Body of pancreas (tissue), 4 donors: Measurements from ENCODE around the gene CNTD1.

Experiments
- POLR2A ChIP-seq, 3 donors: fragments of 450-650 bp; IDR thresholded peaks; one replicate each; pipeline ENCODE4 v1.6.1; 2016; ENCODE audit warnings: antibody characterized with exemption in 3 of 3, mild to moderate bottlenecking in 2 of 3
- TF ChIP-seq, protein P1 (sequence below), 7 experiments: fragments of 450-650 bp in 4 of 7; fragments of 200-600 bp in 3 of 7; sonication (generic) in 3 of 7; IDR thresholded peaks; one replicate each; pipeline ENCODE4 v1.5.1; 2016 to 2019; ENCODE audit warnings: antibody characterized with exemption in 7 of 7

GRCh38 chr17:42846594-42847280 is 48.1 kb downstream of the CNTD1 start:
- TF ChIP-seq, protein P1, sequence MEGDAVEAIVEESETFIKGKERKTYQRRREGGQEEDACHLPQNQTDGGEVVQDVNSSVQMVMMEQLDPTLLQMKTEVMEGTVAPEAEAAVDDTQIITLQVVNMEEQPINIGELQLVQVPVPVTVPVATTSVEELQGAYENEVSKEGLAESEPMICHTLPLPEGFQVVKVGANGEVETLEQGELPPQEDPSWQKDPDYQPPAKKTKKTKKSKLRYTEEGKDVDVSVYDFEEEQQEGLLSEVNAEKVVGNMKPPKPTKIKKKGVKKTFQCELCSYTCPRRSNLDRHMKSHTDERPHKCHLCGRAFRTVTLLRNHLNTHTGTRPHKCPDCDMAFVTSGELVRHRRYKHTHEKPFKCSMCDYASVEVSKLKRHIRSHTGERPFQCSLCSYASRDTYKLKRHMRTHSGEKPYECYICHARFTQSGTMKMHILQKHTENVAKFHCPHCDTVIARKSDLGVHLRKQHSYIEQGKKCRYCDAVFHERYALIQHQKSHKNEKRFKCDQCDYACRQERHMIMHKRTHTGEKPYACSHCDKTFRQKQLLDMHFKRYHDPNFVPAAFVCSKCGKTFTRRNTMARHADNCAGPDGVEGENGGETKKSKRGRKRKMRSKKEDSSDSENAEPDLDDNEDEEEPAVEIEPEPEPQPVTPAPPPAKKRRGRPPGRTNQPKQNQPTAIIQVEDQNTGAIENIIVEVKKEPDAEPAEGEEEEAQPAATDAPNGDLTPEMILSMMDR (IDR thresholded peaks at IDR 0.05) = no peak
- TF ChIP-seq POLR2A (IDR thresholded peaks at IDR 0.05) = no peak
